ENCODE results near the gene C11orf58. TPM values are rescaled to one million over a fixed set of nuclear protein-coding genes. Genes with fewer than 3 reads are reported as not detected.

C11orf58 gene
- total and polyA plus RNA-seq, 8 donors = 87.9 to 405 (median 353) TPM

DNA sequence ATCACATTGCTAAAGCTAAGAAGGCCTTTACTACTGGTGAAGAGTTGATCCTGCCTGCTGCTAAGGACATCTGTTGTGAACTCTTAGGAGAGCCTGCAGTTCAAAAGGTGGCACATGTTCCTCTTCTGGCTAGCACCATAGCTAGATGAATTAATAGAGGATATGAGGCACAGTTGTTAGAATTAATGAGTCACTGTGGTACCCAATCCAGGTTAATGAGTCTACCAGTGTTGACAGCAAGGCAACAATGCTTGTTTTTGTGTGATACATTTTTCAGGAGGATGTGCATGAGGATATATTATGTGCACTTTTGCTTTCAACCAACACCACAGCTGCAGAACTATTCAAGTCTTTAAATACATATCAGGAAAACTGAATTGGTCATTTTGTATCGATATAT is 12.0 kb downstream of the C11orf58 start:
- Histone ChIP-seq H3K9me3 (no peaks in the 10 kb centered on the region), H3K4me3 (no peak overlapping the region), H3K27me3 (no peaks in the 10 kb centered on the region), H3K27ac (no peak overlapping the region), H3K36me3 (peaks cover 3 to 100% of the 10 kb centered on the region in 2 donors), H3K4me1 (no peaks in the 10 kb centered on the region)
- no peak for ATAC-seq
- TF ChIP-seq, protein P1, sequence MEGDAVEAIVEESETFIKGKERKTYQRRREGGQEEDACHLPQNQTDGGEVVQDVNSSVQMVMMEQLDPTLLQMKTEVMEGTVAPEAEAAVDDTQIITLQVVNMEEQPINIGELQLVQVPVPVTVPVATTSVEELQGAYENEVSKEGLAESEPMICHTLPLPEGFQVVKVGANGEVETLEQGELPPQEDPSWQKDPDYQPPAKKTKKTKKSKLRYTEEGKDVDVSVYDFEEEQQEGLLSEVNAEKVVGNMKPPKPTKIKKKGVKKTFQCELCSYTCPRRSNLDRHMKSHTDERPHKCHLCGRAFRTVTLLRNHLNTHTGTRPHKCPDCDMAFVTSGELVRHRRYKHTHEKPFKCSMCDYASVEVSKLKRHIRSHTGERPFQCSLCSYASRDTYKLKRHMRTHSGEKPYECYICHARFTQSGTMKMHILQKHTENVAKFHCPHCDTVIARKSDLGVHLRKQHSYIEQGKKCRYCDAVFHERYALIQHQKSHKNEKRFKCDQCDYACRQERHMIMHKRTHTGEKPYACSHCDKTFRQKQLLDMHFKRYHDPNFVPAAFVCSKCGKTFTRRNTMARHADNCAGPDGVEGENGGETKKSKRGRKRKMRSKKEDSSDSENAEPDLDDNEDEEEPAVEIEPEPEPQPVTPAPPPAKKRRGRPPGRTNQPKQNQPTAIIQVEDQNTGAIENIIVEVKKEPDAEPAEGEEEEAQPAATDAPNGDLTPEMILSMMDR (IDR thresholded peaks at IDR 0.05) = no peak
- intact Hi-C loops (cut with DNase I) = no loop called here
- no peak for DNase-seq

DNA sequence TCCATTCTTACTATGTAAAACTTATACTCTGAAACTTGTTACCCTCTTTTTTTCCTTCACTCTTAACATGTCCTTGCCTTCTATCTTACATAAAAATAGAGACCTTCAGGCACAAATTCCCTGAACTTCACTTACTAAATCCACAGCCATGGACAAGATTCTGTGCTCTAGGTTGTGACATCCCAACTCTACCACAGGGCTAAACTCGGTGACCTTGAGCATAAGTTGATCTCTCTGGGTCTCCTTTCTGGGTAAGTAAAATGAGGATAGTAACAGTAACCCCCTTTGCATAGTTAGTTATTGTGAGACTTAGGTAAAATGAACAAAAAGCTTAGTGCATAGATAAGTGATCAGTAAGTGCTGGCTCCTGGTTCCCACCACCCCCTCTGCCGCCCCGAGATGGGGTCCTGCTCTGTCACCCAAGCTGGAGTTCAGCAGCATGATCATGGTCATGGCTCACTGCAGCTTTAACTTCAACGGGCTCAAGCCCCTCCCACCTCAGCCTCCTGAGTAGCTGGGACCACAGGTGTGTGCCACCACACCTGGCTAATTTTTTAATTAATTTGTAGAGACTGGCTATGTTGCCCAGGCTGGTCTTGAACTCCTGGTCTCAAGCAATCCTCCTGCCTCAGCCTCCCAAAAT is 20.1 kb downstream of the C11orf58 start:
- Histone ChIP-seq H3K27me3 (no peaks in the 10 kb centered on the region), H3K4me1 (peaks cover 0 to 5% of the 10 kb centered on the region in 2 donors), H3K9me3 (no peaks in the 10 kb centered on the region), H3K36me3 (peaks cover 3 to 53% of the 10 kb centered on the region in 2 donors), H3K4me3 (no peak overlapping the region), H3K27ac (no peak overlapping the region)
- ATAC-seq (peak; percentile 21), DNase-seq (no peak)
- intact Hi-C loops (cut with DNase I) = no loop called here
- TF ChIP-seq, protein P1 (IDR thresholded peaks at IDR 0.05) = no peak

DNA sequence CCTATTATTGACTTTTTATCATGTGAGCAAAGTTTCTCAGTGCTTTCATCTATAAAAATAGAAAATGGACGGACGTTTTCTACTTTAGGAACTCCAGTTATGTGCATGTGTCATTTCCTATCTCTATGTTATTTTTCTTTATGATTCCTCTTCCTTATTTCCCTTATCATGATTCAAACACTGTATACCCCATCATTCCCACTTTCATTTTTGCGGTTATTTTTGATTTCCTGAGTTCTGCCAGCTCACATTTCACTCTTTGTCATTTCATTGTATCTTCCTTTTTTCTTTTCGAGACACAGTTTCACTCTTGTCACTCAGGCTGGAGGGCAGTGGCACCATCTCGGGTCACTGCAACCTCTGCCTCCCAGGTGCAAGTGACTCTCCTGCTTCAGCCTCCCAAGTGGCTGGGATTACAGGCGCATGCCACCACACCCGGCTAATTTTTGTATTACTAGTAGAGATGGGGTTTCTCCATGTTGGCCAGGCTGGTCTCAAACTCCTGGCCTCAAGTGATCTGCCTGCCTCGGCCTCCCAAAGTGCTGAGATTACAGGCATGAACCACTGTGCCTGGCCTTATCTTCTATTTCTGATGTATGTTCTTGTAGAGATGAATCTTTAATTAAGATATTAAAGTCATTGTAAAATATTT is 21.5 kb downstream of the C11orf58 start:
- H3K27me3 ChIP-seq = no peaks in the 10 kb centered on the region
- TF ChIP-seq, protein P1 (IDR thresholded peaks at IDR 0.05) = no peak
- peaks cover 3 to 38% of the 10 kb centered on the region in 2 donors for H3K36me3 ChIP-seq
- H3K4me1 ChIP-seq = peaks cover 0 to 5% of the 10 kb centered on the region in 2 donors
- intact Hi-C loops (cut with DNase I) = no loop called here
- H3K9me3 ChIP-seq = no peaks in the 10 kb centered on the region
- H3K27ac ChIP-seq = peak overlapping the region in 1 of 2 donors; percentile 9
- no peak for DNase-seq
- no peak for ATAC-seq
- no peak overlapping the region for H3K4me3 ChIP-seq

DNA sequence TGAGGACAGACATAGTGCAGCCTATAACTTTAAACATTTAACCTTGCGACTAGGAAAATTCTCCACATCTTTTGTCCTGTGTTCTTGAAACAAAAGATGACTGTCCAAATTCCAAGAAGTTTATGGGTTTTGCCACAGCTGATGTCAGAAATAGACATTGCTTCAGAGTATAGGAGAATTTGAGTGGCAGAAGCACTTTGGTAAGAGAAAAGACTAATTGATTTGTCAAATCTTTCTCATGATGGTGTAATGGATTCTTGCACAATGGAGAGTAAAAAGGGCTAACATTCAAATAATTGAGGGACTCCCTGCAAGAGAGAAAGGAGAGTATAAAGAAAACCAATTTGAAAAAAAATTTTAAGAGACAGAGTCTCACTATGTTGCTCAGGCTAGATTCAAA is 25.3 kb downstream of the C11orf58 start:
- DNase-seq (no peak), ATAC-seq (no peak)
- intact Hi-C loops (cut with DNase I) = no loop called here
- TF ChIP-seq, protein P1 (IDR thresholded peaks at IDR 0.05) = no peak
- no peaks in the 10 kb centered on the region for H3K27me3 ChIP-seq
- H3K9me3 ChIP-seq = no peaks in the 10 kb centered on the region
- no peak overlapping the region for H3K27ac ChIP-seq
- H3K36me3 ChIP-seq = peaks cover 0 to 2% of the 10 kb centered on the region in 2 donors
- peaks cover 0 to 5% of the 10 kb centered on the region in 2 donors for H3K4me1 ChIP-seq
- H3K4me3 ChIP-seq = no peak overlapping the region

DNA sequence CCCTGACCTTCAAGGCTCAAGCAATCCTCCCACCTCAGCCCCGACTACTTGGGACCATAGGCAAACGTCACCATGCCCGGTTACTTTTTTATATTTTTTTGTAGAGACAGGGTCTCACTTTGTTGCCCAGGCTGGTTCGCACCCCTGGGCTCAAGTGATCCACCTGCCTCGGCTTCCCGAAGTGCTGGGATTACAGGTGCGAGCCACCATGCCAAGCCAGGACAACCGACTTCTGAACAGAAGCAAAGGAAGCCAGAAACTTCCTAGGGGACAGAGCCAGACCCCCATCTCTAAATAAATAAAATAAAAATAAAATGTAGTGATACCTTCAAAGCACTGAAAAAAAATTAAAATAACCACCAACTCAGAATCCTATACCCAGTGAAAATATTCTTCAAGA is 26.4 kb downstream of the C11orf58 start:
- intact Hi-C loops (cut with DNase I) = no loop called here
- Histone ChIP-seq H3K4me3 (no peak overlapping the region), H3K4me1 (peaks cover 0 to 3% of the 10 kb centered on the region in 2 donors), H3K9me3 (no peaks in the 10 kb centered on the region), H3K27me3 (no peaks in the 10 kb centered on the region), H3K36me3 (no peaks in the 10 kb centered on the region), H3K27ac (no peak overlapping the region)
- TF ChIP-seq, protein P1 (IDR thresholded peaks at IDR 0.05) = no peak
- no peak for ATAC-seq
- DNase-seq = no peak
